Islet of Langerhans (tissue), 1 donor: ENCODE measurements around the gene MRGPRD.

ENCODE experiments used
- FAIRE-seq: peaks from one replicate; lab custom pipeline; 2011; peaks lifted over from hg19 to GRCh38; lab: Jason Lieb, UNC

The MRGPRD gene

GRCh38 chr11:68930991-68931855, 49.6 kb downstream of the MRGPRD start:
- no peak for FAIRE-seq
